ENCODE results near the gene ADCY1. TPM values are rescaled to one million over a fixed set of nuclear protein-coding genes. Genes with fewer than 3 reads are reported as not detected.

Gene ADCY1
- total RNA-seq, 1 experiment from 2014 or later, result not detected

DNA sequence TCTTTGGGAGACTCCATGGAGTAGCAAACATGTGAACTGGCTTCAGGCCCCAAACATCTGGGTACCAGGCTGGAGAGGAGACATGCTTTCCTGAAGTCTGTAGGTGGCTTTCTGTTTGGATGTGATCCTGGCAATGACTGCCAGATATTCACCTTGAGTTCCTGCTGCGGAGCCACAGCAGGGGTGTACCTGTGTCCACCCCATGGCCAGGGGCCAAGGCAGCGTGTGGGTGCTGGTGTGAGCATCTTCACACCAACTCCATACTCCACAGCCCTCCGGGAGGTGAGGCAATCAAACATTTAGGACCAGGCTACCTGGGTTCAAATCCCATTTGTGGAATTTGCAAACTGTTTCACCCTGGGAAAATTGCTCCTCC lies 113.0 kb downstream of the ADCY1 start:
- Histone ChIP-seq H3K36me3 (ENCODE audit: insufficient read depth, low read length) (no peaks in the 10 kb centered on the region), H3K9me3 (ENCODE audit: low read length) (no peaks in the 10 kb centered on the region), H3K4me3 (ENCODE audit: low read length) (no peak overlapping the region), H3K27ac (ENCODE audit: low read length) (no peak overlapping the region), H3K79me2 (ENCODE audit: low read length) (no peaks in the 10 kb centered on the region), H4K20me1 (ENCODE audit: insufficient read depth, low read depth, low read length) (no peaks in the 10 kb centered on the region; the same call in 1 of the 2 replicates), H3K27me3 (ENCODE audit: low read length) (no peaks in the 10 kb centered on the region), H3K9ac (ENCODE audit: low read length) (no peak overlapping the region), H3K4me1 (ENCODE audit: low read length) (peaks cover 3% of the 10 kb centered on the region; the same call in 1 of the 2 replicates), H3K9me2 (replicated peaks; ENCODE audit: insufficient read depth, low read length) (no peaks in the 10 kb centered on the region), H3K4me2 (ENCODE audit: low read depth, low read length, poor library complexity, severe bottlenecking) (no peak overlapping the region), H2AFZ (ENCODE audit: low read length) (no peak overlapping the region)
- no peak for DNase-seq

DNA sequence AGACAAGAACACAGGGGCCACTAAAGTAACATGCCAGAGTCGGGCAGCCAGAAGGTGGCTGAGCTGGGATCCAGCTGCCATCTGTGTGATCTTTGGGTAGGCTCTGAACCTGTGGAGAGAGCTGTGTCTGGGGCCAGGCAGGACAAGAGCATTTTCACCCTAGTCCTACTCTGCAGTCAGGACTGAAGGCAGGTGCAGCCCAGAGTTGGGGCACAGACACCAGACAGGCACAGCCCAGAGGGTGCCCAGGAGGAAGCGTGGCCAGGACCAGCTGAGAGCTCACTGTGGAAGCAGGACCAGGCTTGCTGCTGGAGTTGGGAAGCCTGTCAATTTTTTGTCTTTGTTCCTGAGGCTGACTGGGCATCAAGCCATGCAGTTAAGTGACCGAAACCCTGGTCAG lies 113.6 kb downstream of the ADCY1 start:
- H3K4me1 ChIP-seq (ENCODE audit: low read length), result peaks cover 3% of the 10 kb centered on the region; the same call in 1 of the 2 replicates
- H3K4me2 ChIP-seq (ENCODE audit: low read depth, low read length, poor library complexity, severe bottlenecking), result no peak overlapping the region
- no peaks in the 10 kb centered on the region; the same call in 1 of the 2 replicates for H4K20me1 ChIP-seq (ENCODE audit: insufficient read depth, low read depth, low read length)
- H3K9me3 ChIP-seq (ENCODE audit: low read length), result no peaks in the 10 kb centered on the region
- no peak overlapping the region for H3K27ac ChIP-seq (ENCODE audit: low read length)
- no peak for DNase-seq
- no peaks in the 10 kb centered on the region for H3K9me2 ChIP-seq (replicated peaks; ENCODE audit: insufficient read depth, low read length)
- H3K27me3 ChIP-seq (ENCODE audit: low read length), result no peaks in the 10 kb centered on the region
- H3K9ac ChIP-seq (ENCODE audit: low read length), result no peak overlapping the region
- H3K4me3 ChIP-seq (ENCODE audit: low read length), result no peak overlapping the region
- no peaks in the 10 kb centered on the region for H3K79me2 ChIP-seq (ENCODE audit: low read length)
- no peak overlapping the region for H2AFZ ChIP-seq (ENCODE audit: low read length)
- H3K36me3 ChIP-seq (ENCODE audit: insufficient read depth, low read length), result no peaks in the 10 kb centered on the region

DNA sequence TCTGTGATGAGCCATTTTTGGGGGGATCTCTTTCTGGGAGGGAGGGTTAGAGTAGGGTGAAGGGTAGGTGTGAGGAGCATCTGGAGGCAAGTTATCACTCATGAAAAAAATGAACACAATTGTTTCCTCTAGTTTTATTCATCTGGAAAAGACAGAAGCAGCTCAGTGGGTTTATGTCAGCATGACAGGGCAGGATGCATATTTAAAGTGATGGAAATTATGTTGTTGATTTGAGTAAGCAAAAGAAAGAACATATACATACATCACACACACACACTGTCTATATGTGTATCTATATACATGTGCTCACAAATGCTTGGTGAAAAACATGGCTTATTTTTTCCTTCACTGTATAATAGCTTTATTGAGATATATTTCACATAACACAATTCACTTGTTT lies 114.2 kb downstream of the ADCY1 start:
- no peaks in the 10 kb centered on the region; the same call in 1 of the 2 replicates for H4K20me1 ChIP-seq (ENCODE audit: insufficient read depth, low read depth, low read length)
- no peaks in the 10 kb centered on the region for H3K27me3 ChIP-seq (ENCODE audit: low read length)
- H2AFZ ChIP-seq (ENCODE audit: low read length), result no peak overlapping the region
- H3K4me1 ChIP-seq (ENCODE audit: low read length), result peaks cover 3% of the 10 kb centered on the region; the same call in 1 of the 2 replicates
- H3K9me3 ChIP-seq (ENCODE audit: low read length), result no peaks in the 10 kb centered on the region
- DNase-seq, result no peak
- H3K79me2 ChIP-seq (ENCODE audit: low read length), result no peaks in the 10 kb centered on the region
- H3K27ac ChIP-seq (ENCODE audit: low read length), result no peak overlapping the region
- no peak overlapping the region for H3K9ac ChIP-seq (ENCODE audit: low read length)
- no peak overlapping the region for H3K4me3 ChIP-seq (ENCODE audit: low read length)
- H3K4me2 ChIP-seq (ENCODE audit: low read depth, low read length, poor library complexity, severe bottlenecking), result no peak overlapping the region
- H3K9me2 ChIP-seq (replicated peaks; ENCODE audit: insufficient read depth, low read length), result no peaks in the 10 kb centered on the region
- no peaks in the 10 kb centered on the region for H3K36me3 ChIP-seq (ENCODE audit: insufficient read depth, low read length)

- Histone ChIP-seq H3K9ac (ENCODE audit: low read length) (no peak overlapping the region), H2AFZ (ENCODE audit: low read length) (no peak overlapping the region), H3K4me3 (ENCODE audit: low read length) (no peak overlapping the region), H3K36me3 (ENCODE audit: insufficient read depth, low read length) (no peaks in the 10 kb centered on the region), H3K27me3 (ENCODE audit: low read length) (no peaks in the 10 kb centered on the region), H3K27ac (ENCODE audit: low read length) (no peak overlapping the region), H3K9me3 (ENCODE audit: low read length) (no peaks in the 10 kb centered on the region), H3K79me2 (ENCODE audit: low read length) (no peaks in the 10 kb centered on the region), H3K9me2 (replicated peaks; ENCODE audit: insufficient read depth, low read length) (no peaks in the 10 kb centered on the region), H4K20me1 (ENCODE audit: insufficient read depth, low read depth, low read length) (no peaks in the 10 kb centered on the region; the same call in 1 of the 2 replicates), H3K4me2 (ENCODE audit: low read depth, low read length, poor library complexity, severe bottlenecking) (no peak overlapping the region), H3K4me1 (ENCODE audit: low read length) (peaks cover 3% of the 10 kb centered on the region; the same call in 1 of the 2 replicates)
- DNase-seq, result no peak
Measured at GRCh38 chr7:45689011-45689796, 115.0 kb downstream of the ADCY1 start.

- no peak for DNase-seq
- Histone ChIP-seq H3K4me2 (ENCODE audit: low read depth, low read length, poor library complexity, severe bottlenecking) (no peak overlapping the region), H3K36me3 (ENCODE audit: insufficient read depth, low read length) (no peaks in the 10 kb centered on the region), H3K79me2 (ENCODE audit: low read length) (no peaks in the 10 kb centered on the region), H3K9me3 (ENCODE audit: low read length) (no peaks in the 10 kb centered on the region), H3K27ac (ENCODE audit: low read length) (no peak overlapping the region), H3K27me3 (ENCODE audit: low read length) (no peaks in the 10 kb centered on the region), H3K9me2 (replicated peaks; ENCODE audit: insufficient read depth, low read length) (no peaks in the 10 kb centered on the region), H3K9ac (ENCODE audit: low read length) (no peak overlapping the region), H3K4me1 (ENCODE audit: low read length) (no peaks in the 10 kb centered on the region), H2AFZ (ENCODE audit: low read length) (no peak overlapping the region), H3K4me3 (ENCODE audit: low read length) (no peak overlapping the region), H4K20me1 (ENCODE audit: insufficient read depth, low read depth, low read length) (no peaks in the 10 kb centered on the region; the same call in 1 of the 2 replicates)
Measured at GRCh38 chr7:45689797-45690761, 115.9 kb downstream of the ADCY1 start.

GRCh38 chr7:45690762-45691150 lies 116.6 kb downstream of the ADCY1 start:
- no peak for DNase-seq
- Histone ChIP-seq H3K36me3 (ENCODE audit: insufficient read depth, low read length) (no peaks in the 10 kb centered on the region), H3K4me3 (ENCODE audit: low read length) (no peak overlapping the region), H3K9me3 (ENCODE audit: low read length) (no peaks in the 10 kb centered on the region), H3K27ac (ENCODE audit: low read length) (no peak overlapping the region), H2AFZ (ENCODE audit: low read length) (no peak overlapping the region), H3K4me2 (ENCODE audit: low read depth, low read length, poor library complexity, severe bottlenecking) (no peak overlapping the region), H3K27me3 (ENCODE audit: low read length) (no peaks in the 10 kb centered on the region), H3K9me2 (replicated peaks; ENCODE audit: insufficient read depth, low read length) (no peaks in the 10 kb centered on the region), H3K9ac (ENCODE audit: low read length) (no peak overlapping the region), H3K4me1 (ENCODE audit: low read length) (no peaks in the 10 kb centered on the region), H3K79me2 (ENCODE audit: low read length) (no peaks in the 10 kb centered on the region), H4K20me1 (ENCODE audit: insufficient read depth, low read depth, low read length) (no peaks in the 10 kb centered on the region)

GRCh38 chr7:45691155-45691656 lies 117.0 kb downstream of the ADCY1 start:
- Histone ChIP-seq H3K9me2 (replicated peaks; ENCODE audit: insufficient read depth, low read length) (no peaks in the 10 kb centered on the region), H3K9ac (ENCODE audit: low read length) (no peak overlapping the region), H3K9me3 (ENCODE audit: low read length) (no peaks in the 10 kb centered on the region), H4K20me1 (ENCODE audit: insufficient read depth, low read depth, low read length) (no peaks in the 10 kb centered on the region), H3K4me1 (ENCODE audit: low read length) (no peaks in the 10 kb centered on the region), H3K4me2 (ENCODE audit: low read depth, low read length, poor library complexity, severe bottlenecking) (no peak overlapping the region), H3K27ac (ENCODE audit: low read length) (no peak overlapping the region), H2AFZ (ENCODE audit: low read length) (no peak overlapping the region), H3K4me3 (ENCODE audit: low read length) (no peak overlapping the region), H3K27me3 (ENCODE audit: low read length) (no peaks in the 10 kb centered on the region), H3K36me3 (ENCODE audit: insufficient read depth, low read length) (no peaks in the 10 kb centered on the region), H3K79me2 (ENCODE audit: low read length) (no peaks in the 10 kb centered on the region)
- no peak for DNase-seq

DNA sequence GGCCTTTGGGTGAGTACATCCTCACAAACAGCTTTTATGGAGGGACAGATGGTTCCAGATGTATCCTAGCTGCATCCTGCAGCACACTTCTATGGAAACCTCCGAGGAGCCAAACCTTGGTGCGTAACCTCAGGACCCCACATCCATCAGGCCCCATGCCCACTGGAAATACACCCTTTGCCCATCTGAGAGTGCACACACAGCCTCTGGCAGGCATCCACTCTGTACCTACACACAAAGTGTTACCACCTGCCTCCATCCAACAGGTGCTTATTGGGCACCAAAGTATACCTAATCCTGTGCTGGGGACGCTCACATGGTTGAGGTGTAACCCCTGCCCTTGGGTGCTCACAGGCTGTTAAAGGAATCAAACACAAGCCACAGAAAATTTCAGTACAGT lies 117.9 kb downstream of the ADCY1 start:
- H3K9me3 ChIP-seq (ENCODE audit: low read length), result no peaks in the 10 kb centered on the region
- H3K36me3 ChIP-seq (ENCODE audit: insufficient read depth, low read length), result no peaks in the 10 kb centered on the region
- H4K20me1 ChIP-seq (ENCODE audit: insufficient read depth, low read depth, low read length), result no peaks in the 10 kb centered on the region
- no peak overlapping the region for H3K9ac ChIP-seq (ENCODE audit: low read length)
- H3K4me2 ChIP-seq (ENCODE audit: low read depth, low read length, poor library complexity, severe bottlenecking), result no peak overlapping the region
- no peaks in the 10 kb centered on the region for H3K9me2 ChIP-seq (replicated peaks; ENCODE audit: insufficient read depth, low read length)
- H2AFZ ChIP-seq (ENCODE audit: low read length), result no peak overlapping the region
- H3K27ac ChIP-seq (ENCODE audit: low read length), result no peak overlapping the region
- no peaks in the 10 kb centered on the region for H3K79me2 ChIP-seq (ENCODE audit: low read length)
- no peaks in the 10 kb centered on the region for H3K4me1 ChIP-seq (ENCODE audit: low read length)
- no peak overlapping the region for H3K4me3 ChIP-seq (ENCODE audit: low read length)
- no peaks in the 10 kb centered on the region for H3K27me3 ChIP-seq (ENCODE audit: low read length)
- no peak for DNase-seq

Measured in Karpas-422 (cell line).